SKM-1 treated with dmso at 0.1 percent for 144 hours (cell line): Measurements from ENCODE around the gene ZNF841.
"Not testable (repeated sequence)": the region's sequence is repeated elsewhere in the genome, so short reads cannot be mapped to it uniquely, and the experiment has no call there.

ENCODE experiments used
- DNase-seq: peaks from one replicate; lab custom pipeline; 2025; ENCODE audit not compliant: unreplicated experiment; lab: John Stamatoyannopoulos, UW

The ZNF841 gene

GRCh38 chr19:52095172-52096014, at the start of gene ZNF841:
Gene ZNF841 (minus strand): TSS chr19:52095765. CDS start chr19:52084801, 10,964 bp downstream.
- peak; percentile 72 for DNase-seq

DNA sequence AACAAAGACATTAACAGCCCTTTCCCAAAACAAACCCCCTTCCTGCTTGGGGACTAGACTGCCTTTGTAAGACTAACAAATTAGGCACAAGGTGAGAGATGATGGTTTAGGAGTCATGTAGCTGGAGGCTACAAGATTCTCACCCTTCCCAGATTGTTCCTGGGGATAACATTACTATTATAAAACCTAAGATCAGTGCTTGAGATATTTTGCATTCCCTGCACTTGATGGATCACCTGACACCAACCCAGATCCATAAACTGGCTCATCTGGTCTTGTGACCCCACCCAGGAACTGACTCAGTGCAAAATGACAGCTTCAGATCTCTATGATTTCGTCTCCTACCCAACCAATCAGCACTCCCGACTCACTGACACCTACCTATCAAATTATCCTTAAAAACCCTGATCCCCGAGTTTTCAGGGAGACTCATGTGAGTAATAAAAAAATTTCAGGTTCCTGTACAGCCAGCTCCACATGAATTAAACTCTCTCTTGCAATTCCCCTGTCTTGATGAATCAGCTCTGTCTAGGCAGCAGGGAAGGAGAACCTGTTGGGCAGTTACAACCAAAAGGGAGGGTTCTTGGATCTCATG, 46.5 kb upstream of the ZNF841 start:
- no peak for DNase-seq

DNA sequence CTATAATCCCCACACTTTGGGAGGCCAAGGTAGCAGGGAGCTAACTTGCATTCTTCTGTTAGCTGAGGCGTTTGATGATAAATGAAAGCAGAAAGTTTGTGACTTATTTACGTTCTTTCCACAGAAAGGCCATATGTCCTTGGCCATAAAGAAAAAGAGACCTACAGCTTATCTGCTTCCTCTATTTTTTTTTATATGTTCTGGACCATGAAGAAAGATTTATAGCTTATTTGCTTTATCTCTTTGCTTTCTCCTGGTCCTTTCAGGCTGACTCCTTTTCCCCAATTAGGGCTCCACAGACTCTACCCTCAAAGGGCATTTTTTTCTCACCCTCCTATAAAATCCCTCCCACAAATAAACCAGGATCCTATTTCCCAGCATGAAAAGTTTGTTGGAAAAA, 45.6 kb upstream of the ZNF841 start:
- no peak for DNase-seq

DNA sequence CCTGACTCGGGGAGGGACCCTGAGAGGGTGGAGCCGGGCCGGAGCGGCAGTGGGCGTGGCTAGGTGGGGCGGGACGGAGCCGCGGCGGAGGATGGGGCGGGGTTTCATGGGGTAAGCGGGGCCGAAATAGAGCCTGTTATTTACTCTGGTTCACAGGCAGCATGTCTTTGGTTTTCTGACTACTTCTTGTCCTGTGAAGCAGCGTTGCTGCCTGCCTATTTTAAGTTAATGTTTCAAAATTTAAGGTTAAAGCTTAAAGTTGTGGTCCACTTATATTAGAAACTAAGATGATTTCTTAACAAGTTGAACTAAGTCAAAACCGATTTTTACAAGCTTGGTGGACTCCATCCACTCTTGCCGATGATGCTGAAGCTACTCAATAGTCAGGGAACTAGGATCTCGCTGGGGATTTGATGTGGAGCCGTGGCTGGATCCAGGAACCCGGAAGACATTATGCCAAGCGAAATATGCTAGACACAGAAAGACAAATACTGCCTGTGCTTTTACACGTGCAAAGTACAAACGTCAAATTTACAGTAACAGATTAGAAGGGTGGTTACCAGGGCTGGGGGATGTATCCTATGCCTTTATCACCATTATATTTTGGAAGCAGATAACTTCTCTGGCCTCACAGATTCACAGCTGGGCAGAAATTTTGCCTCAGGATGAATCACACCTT, 44.6 kb upstream of the ZNF841 start:
- peak; percentile 72 for DNase-seq

DNA sequence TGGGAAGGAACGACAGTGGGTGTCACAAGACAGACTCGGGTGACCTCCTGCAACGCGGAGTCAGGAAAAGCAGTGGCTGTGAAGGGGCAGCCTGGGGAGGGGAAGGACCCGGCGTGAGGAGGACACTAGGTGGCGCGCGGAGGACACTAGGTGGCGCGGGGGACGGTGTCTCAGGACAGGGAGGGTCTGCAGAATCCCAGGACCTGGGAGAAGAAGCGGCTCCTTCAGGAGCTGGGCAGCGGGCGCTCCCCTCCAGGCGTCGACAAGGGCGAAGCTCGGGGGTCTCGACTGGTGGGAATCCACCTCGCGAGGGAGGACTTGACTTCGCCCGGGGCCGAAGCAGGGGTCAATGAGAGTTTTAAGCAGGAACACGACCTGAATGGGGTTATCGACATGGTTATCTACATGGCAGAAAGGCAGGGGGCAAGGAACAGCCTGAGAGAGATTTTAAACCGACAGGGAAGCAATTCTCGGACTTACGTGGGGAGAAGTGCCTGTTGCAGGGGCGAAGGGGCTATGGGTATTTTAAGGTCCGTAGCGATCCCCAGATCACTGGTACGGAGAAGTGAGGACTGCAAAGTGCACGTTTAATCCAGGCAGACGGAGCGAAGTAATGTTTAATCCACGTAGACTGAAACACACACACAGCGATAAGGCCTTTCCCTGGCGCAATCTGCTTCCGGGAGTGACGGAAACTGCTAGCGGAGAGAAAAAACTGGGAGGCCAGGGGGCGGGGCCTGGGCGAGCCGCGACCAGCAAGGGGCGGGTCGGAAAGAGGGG, 43.9 kb upstream of the ZNF841 start, which contains the start of gene ZNF616:
Gene ZNF616, minus strand, starts transcription at position 687 of the 780 bp plus-strand sequence. CDS start 9,426 bp downstream, outside the sequence.
- peak; percentile 3 for DNase-seq

GRCh38 chr19:52138983-52139251, 43.4 kb upstream of the ZNF841 start:
- no peak for DNase-seq

DNA sequence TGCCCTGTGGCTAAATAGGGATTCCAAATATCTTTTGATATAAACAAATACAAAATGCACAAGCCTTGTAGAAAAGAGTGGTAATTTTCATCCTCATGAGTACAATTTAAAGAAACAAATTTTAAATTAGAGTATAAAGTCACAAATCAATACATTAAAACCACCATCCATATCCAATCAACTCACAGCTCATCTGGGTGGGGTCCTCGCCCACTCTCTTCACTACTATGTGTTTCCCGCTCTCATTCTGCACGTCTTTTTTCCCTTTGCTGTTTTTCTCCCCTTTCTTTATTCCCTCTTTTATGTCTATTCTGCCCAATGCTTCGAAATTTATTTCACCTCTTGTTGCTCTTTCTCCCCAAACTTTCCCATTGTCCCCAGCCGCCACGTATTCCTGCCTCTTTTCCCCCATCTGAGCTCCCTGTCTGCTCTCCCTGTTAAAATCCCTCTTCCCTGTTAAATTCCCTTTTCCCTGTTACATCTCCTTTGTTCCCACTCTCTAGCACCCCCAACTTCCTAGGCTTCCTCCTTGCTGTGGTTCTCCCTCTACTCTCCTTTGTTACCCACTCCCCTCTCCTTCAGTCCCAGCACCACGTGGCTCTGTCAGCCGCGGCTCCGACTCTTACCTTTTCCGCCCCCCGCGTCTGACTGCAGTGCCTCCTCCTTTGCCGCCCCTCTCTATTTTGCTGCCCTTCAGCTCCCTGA, 42.9 kb upstream of the ZNF841 start:
- DNase-seq, result no peak

DNA sequence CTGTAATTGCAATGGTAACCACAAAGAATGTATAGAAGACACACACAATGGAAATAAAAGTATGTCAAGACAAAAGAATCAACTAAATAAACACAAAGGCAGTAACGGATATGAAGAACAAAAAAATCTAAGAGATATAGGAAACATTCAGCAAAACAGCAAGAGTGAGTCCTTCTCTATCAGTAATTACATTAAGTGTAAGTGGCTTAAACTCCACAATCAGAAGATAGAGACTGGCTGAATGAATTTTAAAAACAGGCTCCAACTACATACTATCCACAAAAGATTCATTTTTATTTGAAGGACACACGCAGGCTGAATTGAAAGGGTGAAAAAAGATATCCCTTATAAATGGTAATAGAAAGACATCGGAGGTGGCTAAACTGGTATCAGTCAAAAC, 24.7 kb upstream of the ZNF841 start:
- DNase-seq, result no peak

DNA sequence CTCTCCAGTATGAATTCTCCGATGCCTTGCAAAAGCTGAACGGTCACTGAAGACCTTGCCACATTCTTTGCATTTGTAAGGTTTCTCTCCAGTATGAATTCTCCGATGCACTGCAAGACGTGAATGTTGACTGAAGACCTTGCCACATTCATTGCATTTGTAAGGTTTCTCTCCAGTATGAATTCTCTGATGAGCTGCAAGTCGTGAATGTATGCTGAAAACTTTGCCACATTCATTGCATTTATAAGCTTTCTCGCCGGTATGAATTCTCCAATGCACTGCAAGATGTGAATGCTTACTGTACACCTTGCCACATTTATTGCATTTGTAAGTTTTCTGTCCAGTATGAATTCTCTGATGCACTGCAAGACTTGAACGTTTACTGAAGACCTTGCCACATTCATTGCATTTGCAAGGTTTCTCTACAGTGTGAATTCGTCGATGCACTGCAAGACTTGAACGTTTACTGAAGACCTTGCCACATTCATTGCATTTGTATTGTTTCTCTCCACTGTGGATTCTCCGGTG, 20.0 kb upstream of the ZNF841 start:
- no peak for DNase-seq

DNA sequence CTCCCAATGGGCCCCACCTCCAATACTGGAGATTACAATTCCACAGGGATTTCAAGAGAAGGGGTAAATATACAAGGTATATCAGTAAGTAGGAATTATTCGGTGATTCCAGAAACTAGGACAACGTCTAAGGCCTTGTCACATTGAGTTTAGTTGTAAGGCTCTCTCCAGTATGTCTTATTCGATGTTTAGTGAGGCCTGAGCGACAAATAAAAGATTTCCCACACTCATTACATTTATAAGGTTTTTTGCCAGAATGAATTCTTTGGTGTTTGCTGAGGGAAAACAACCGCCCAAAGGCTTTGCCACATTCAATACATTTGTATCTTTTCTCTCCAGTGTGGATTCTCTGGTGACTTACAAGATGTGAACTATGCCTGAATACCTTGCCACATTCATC, 19.1 kb upstream of the ZNF841 start:
- DNase-seq, result no peak

- no peak for DNase-seq
Observed at GRCh38 chr19:52112624-52113023, 17.1 kb upstream of the ZNF841 start.

GRCh38 chr19:52110780-52111179, 15.2 kb upstream of the ZNF841 start:
- no peak for DNase-seq

- DNase-seq, result no peak
Observed at GRCh38 chr19:52102782-52103181, 7.2 kb upstream of the ZNF841 start.

DNA sequence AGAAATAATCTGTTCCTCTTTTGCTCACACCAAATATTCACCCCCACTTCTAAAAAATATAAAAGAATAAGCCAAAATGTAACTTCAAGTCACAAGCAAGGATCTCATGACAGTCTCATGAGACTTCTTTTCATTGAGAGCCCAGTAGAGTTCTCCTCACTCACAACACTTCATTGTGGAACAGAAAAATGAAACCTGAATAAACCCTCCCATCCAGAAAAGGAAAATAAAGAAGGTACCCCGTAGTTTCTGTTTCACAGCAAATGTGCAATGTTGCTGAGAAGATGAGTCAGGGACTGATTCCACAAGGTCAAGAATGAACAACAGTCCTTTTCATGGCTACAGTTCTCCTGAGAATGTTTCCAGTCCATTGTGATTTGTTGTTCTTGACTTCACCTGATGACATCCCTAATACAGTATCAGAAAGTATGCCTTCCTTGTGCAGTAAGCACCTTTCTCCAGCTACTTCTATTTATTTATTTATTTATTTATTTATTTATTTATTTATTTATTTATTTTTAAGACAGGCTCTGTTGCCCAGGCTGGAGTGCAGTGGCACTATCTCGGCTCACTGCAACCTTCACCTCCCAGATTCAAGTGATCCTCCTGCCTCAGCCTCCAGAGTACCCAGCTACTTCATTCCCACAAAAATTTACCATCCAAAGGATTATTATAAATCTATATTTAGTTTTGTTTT, 6.4 kb upstream of the ZNF841 start:
- DNase-seq, result no peak

DNA sequence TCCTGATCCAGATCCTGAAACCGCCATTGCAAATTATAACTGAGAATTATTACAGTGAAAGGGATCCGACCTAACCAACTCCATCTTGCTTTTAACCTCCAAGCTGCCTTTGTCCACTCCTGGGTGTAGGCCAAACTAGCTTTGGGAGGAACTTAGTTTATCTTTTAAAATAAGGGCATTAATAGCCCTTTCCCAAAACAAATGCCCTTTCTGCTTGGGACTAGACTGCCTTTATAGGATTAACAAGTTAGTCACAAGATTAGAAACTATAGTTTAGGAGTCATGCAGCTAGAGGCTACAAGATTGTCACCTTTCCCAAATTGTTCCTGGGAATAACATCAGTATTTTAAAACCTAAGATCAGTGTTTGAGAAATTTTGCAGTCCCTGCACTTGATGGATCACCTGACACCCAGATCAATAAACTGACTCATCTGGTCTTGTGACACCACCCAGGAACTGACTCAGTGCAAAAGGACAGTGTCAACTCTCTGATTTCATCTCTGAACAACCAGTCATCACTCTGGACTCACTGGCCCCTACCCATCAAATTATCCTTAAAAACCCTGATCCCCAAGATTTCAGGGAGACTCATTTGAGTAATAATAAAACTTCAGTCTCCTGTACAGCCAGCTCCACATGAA, 4.1 kb upstream of the ZNF841 start:
- no peak for DNase-seq

DNA sequence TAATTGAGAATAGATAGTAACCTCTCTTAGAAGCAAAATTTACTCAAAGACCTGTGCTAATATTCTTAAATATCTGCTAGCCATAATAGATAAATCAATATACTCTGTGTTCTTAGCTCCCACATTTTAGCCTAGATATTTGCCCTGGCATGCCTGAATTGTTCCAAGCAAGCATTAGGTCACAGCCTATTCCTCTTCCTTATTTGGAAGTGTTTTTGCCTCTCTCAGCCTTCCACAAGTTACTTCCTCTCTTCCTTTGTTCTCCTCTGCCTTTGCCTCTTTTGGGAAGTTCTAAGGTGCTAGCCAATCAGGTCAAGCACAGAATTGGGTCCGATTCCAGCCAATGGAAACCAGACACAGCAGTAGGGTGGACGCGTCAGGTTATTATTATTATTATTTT, 851 bp upstream of the ZNF841 start:
- DNase-seq, result not testable (repeated sequence)

GRCh38 chr19:52094526-52095130, 937 bp downstream of the ZNF841 start:
- no peak for DNase-seq

DNA sequence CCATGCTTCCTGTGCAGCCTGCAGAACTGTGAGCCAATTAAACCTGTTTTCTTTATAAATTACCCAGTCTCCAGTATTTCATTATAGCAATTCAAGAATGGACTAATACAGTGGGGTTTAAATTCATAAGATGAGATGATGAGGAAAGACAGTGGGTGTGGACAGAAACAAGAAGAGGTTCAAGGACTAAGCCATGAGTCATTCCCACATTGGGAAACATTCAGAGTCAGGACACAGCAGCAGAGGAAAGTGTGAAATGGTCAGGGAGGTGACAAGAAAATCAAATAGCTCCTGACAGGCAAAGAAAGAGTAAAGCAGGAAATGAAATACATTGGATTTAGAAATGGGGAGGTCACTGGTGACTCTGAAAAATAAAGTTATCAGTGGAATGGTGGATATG, 9.1 kb downstream of the ZNF841 start:
- DNase-seq, result no peak

DNA sequence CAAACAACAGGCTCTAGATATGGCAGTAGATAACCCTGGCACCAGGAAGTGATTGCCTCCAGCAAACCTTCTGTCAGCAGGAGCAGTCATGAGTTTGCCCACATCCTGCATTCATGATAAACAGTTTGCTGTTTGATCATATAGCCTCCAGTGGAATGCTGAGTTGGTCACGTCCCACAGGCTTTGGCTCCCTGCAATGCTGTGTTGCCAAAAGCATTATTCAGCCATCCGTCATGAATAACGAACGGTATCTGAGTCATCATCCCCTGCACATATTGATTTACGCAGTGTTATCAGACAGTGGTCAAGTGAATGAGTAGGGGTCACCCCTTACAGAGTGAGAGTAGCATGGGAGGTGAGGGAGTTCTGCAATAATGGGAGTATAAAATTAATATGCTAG, 25.1 kb downstream of the ZNF841 start:
- DNase-seq, result no peak
